Osteoblast (primary cell): ENCODE data around the gene APOC1. TPM values are rescaled to one million over a fixed set of nuclear protein-coding genes. Genes with fewer than 3 reads are reported as not detected.

Experiments used
- DNase-seq: peaks from one replicate; pipeline ENCODE4 v3.0.0; 2011; ENCODE audit warnings: low spot score, mixed read lengths; ENCODE audit not compliant: insufficient read length; ENCODE audit errors: missing footprints
- H2AFZ ChIP-seq: 2 replicates; pipeline ENCODE4 v1.6.0; 2011; ENCODE audit warnings: mild to moderate bottlenecking, low read length
- H3K27ac ChIP-seq: 2 replicates; pipeline ENCODE4 v1.5.1; 2011; ENCODE audit warnings: mild to moderate bottlenecking, low read depth, low read length, moderate library complexity
- H3K27me3 ChIP-seq: 2 replicates; pipeline ENCODE4 v1.6.0; 2012; ENCODE audit warnings: mild to moderate bottlenecking, control low read depth, inconsistent platforms, low read length, moderate library complexity; ENCODE audit not compliant: insufficient read depth
- H3K36me3 ChIP-seq: 2 replicates; pipeline ENCODE4 v1.5.1; 2011; ENCODE audit warnings: mild to moderate bottlenecking, low read length, control low read depth, moderate library complexity; ENCODE audit not compliant: insufficient read depth
- H3K4me1 ChIP-seq: 2 replicates; pipeline ENCODE4 v1.5.1; 2011; ENCODE audit warnings: mild to moderate bottlenecking, low read length, control low read depth, moderate library complexity; ENCODE audit not compliant: insufficient read depth
- H3K4me2 ChIP-seq: 2 replicates; pipeline ENCODE4 v1.6.0; 2011; ENCODE audit warnings: mild to moderate bottlenecking, low read length; ENCODE audit not compliant: insufficient read depth
- H3K4me3 ChIP-seq: fragments of 200-600 bp; sonication (generic); 3 replicates; pipeline ENCODE4 v1.5.1; 2012; ENCODE audit warnings: mild to moderate bottlenecking, low read length, inconsistent platforms; ENCODE audit not compliant: insufficient read depth
- H3K79me2 ChIP-seq: 2 replicates; pipeline ENCODE4 v1.6.0; 2012; ENCODE audit warnings: mild to moderate bottlenecking, low read length, control low read depth, inconsistent platforms; ENCODE audit not compliant: insufficient read depth
- H3K9me3 ChIP-seq: 2 replicates; pipeline ENCODE4 v1.5.1; 2011; ENCODE audit warnings: low read depth, low read length, control low read depth
- H4K20me1 ChIP-seq: 2 replicates; pipeline ENCODE4 v1.6.0; 2012; ENCODE audit warnings: mild to moderate bottlenecking, low read length, control low read depth; ENCODE audit not compliant: insufficient read depth
- CTCF ChIP-seq: IDR thresholded peaks from 2 replicates; pipeline ENCODE4 v1.5.1; 2011; ENCODE audit warnings: mild to moderate bottlenecking, low read depth, low read length, moderate library complexity; ENCODE audit errors: extremely low read depth
- total RNA-seq: library from RNA; depleted of rRNA; stranded (reverse); fragments of >200 nt; gene quantifications from 2 replicates; pipeline ENCODE4 v1.2.3, GENCODE V29; 2012

APOC1 gene
- total RNA-seq, 1 donor: 1.4 TPM

GRCh38 chr19:44968118-44968517, 53.7 kb downstream of the APOC1 start:
- Histone ChIP-seq H3K9me3 (no peaks in the 10 kb centered on the region), H3K36me3 (peaks cover 35% of the 10 kb centered on the region), H3K4me1 (no peaks in the 10 kb centered on the region), H4K20me1 (peaks cover 10% of the 10 kb centered on the region), H2AFZ (no peak overlapping the region), H3K27ac (no peak overlapping the region), H3K79me2 (peaks cover 28% of the 10 kb centered on the region), H3K27me3 (no peaks in the 10 kb centered on the region), H3K4me3 (no peak overlapping the region), H3K4me2 (no peak overlapping the region)
- TF ChIP-seq CTCF: no peak
- DNase-seq: no peak

- no peak for TF ChIP-seq CTCF
- Histone ChIP-seq H3K4me1 (no peaks in the 10 kb centered on the region), H3K4me2 (no peak overlapping the region), H4K20me1 (peaks cover 13% of the 10 kb centered on the region), H3K36me3 (peaks cover 41% of the 10 kb centered on the region), H3K27ac (no peak overlapping the region), H3K4me3 (no peak overlapping the region), H2AFZ (no peak overlapping the region), H3K79me2 (peaks cover 28% of the 10 kb centered on the region), H3K27me3 (no peaks in the 10 kb centered on the region), H3K9me3 (no peaks in the 10 kb centered on the region)
- peak; percentile 15 for DNase-seq
These were observed 54.3 kb downstream of the APOC1 start for GRCh38 chr19:44968670-44969069.

Other genes starting within 250 kb of the APOC1 start
- 0.72 and 1.2 TPM in 2 replicates for gene CEACAM19, start 243.1 kb upstream of the APOC1 start, total RNA-seq
- gene CEACAM16, start 215.5 kb upstream of the APOC1 start, total RNA-seq: under 0.01 TPM in 1 of 2 replicates, not detected in the other
- 6.5 and 7.2 TPM in 2 replicates for gene BCL3, start 165.9 kb upstream of the APOC1 start, total RNA-seq
- not detected in 2 replicates for gene CBLC, start 136.7 kb upstream of the APOC1 start, total RNA-seq
- 4.3 and 4.4 TPM in 2 replicates for gene BCAM, start 105.5 kb upstream of the APOC1 start, total RNA-seq
- gene NECTIN2, start 68.3 kb upstream of the APOC1 start, total RNA-seq: 38.9 and 46.0 TPM in 2 replicates
- 28.3 and 31.8 TPM in 2 replicates for gene TOMM40, start 23.4 kb upstream of the APOC1 start, total RNA-seq
- 44.5 and 46.6 TPM in 2 replicates for gene APOE, start 8.8 kb upstream of the APOC1 start, total RNA-seq
- not detected in 2 replicates for gene APOC4, start 27.6 kb downstream of the APOC1 start, total RNA-seq
- gene APOC2, start 31.4 kb downstream of the APOC1 start, total RNA-seq: not detected in 2 replicates
- gene CLPTM1, start 40.8 kb downstream of the APOC1 start, total RNA-seq: 45.2 and 61.3 TPM in 2 replicates
- gene RELB, start 86.9 kb downstream of the APOC1 start, total RNA-seq: 8.5 and 9.8 TPM in 2 replicates
- gene CLASRP, start 124.4 kb downstream of the APOC1 start, total RNA-seq: 17.0 and 17.1 TPM in 2 replicates
- gene ZNF296, start 161.9 kb downstream of the APOC1 start, total RNA-seq: under 0.01 TPM in 1 of 2 replicates, not detected in the other
- 8.3 and 14.8 TPM in 2 replicates for gene GEMIN7, start 164.7 kb downstream of the APOC1 start, total RNA-seq
- 43.9 and 53.6 TPM in 2 replicates for gene PPP1R37, start 178.6 kb downstream of the APOC1 start, total RNA-seq
- gene NKPD1, start 246.4 kb downstream of the APOC1 start, total RNA-seq: 0.29 TPM in 1 of 2 replicates, not detected in the other